Astrocyte (in vitro differentiated cells and primary cell): ENCODE results near the gene DAO. TPM values are rescaled to one million over a fixed set of nuclear protein-coding genes. Genes with fewer than 3 reads are reported as not detected.

Experiments
- DNase-seq: peaks from one replicate; pipeline ENCODE4 v3.0.0-alpha.2; 2010; ENCODE audit warnings: low read depth
- FAIRE-seq: peaks from 2 replicates; lab custom pipeline; 2011; peaks lifted over from hg19 to GRCh38; lab: Jason Lieb, UNC
- H2AFZ ChIP-seq: 2 replicates; pipeline ENCODE4 v1.6.0; 2012; ENCODE audit warnings: low read depth, low read length, inconsistent platforms
- H3K27ac ChIP-seq: 2 replicates; pipeline ENCODE4 v1.5.1; 2011; ENCODE audit warnings: low read depth, low read length, inconsistent platforms
- H3K27me3 ChIP-seq: 2 replicates; pipeline ENCODE4 v1.6.0; 2011; ENCODE audit warnings: low read length, inconsistent platforms; ENCODE audit not compliant: insufficient read depth
- H3K36me3 ChIP-seq: 2 replicates; pipeline ENCODE4 v1.5.1; 2011; ENCODE audit warnings: low read length, inconsistent platforms; ENCODE audit not compliant: insufficient read depth
- H3K4me1 ChIP-seq: 2 replicates; pipeline ENCODE4 v1.5.1; 2011; ENCODE audit warnings: low read length, inconsistent platforms; ENCODE audit not compliant: insufficient read depth
- H3K4me2 ChIP-seq: 2 replicates; pipeline ENCODE4 v1.6.0; 2012; ENCODE audit warnings: low read length, inconsistent platforms
- H3K4me3 ChIP-seq: 2 replicates; pipeline ENCODE4 v1.5.1; 2011; ENCODE audit warnings: low read depth, mild to moderate bottlenecking, low read length, inconsistent platforms; ENCODE audit not compliant: insufficient read depth
- H3K79me2 ChIP-seq: 2 replicates; pipeline ENCODE4 v1.6.0; 2012; ENCODE audit warnings: mild to moderate bottlenecking, low read length, inconsistent platforms; ENCODE audit not compliant: insufficient read depth
- H3K9ac ChIP-seq: 2 replicates; pipeline ENCODE4 v1.6.0; 2012; ENCODE audit warnings: mild to moderate bottlenecking, low read length, inconsistent platforms
- H3K9me3 ChIP-seq: 2 replicates; pipeline ENCODE4 v1.5.1; 2012; ENCODE audit warnings: low read depth, mild to moderate bottlenecking, low read length, inconsistent platforms; ENCODE audit not compliant: insufficient read depth
- H4K20me1 ChIP-seq: 2 replicates; pipeline ENCODE4 v1.6.0; 2012; ENCODE audit warnings: low read length, inconsistent platforms; ENCODE audit not compliant: insufficient read depth
- H3K27ac Mint-ChIP-seq: one replicate; pipeline ENCODE4 v1.8.0; 2021; ENCODE audit warnings: mild to moderate bottlenecking, mixed read lengths; ENCODE audit not compliant: unreplicated experiment
- H3K27me3 Mint-ChIP-seq: one replicate; pipeline ENCODE4 v1.8.0; 2021; ENCODE audit warnings: low read depth, mixed read lengths; ENCODE audit not compliant: unreplicated experiment
- H3K36me3 Mint-ChIP-seq: one replicate; pipeline ENCODE4 v1.8.0; 2021; ENCODE audit warnings: low read depth, mixed read lengths; ENCODE audit not compliant: unreplicated experiment
- H3K4me1 Mint-ChIP-seq: one replicate; pipeline ENCODE4 v1.8.0; 2021; ENCODE audit warnings: low read depth, mixed read lengths; ENCODE audit not compliant: unreplicated experiment
- H3K4me3 Mint-ChIP-seq: one replicate; pipeline ENCODE4 v1.8.0; 2021; ENCODE audit warnings: mild to moderate bottlenecking, moderate library complexity, mixed read lengths; ENCODE audit not compliant: unreplicated experiment
- H3K9me3 Mint-ChIP-seq: one replicate; pipeline ENCODE4 v1.8.0; 2021; ENCODE audit warnings: mild to moderate bottlenecking, mixed read lengths; ENCODE audit not compliant: unreplicated experiment
- EZH2 ChIP-seq: IDR thresholded peaks from 2 replicates; pipeline ENCODE4 v1.6.1; 2012; ENCODE audit warnings: mild to moderate bottlenecking, low read length, inconsistent platforms; ENCODE audit not compliant: insufficient read depth
- total RNA-seq: library from RNA; stranded (reverse); gene quantifications from 2 replicates; pipeline ENCODE4 v1.2.1, GENCODE V29; 2021
- TF ChIP-seq, protein P1 (sequence below): IDR thresholded peaks from 2 replicates; pipeline ENCODE4 v1.5.1; 2011; ENCODE audit warnings: low read depth, mild to moderate bottlenecking, inconsistent platforms, low read length, moderate library complexity; ENCODE audit not compliant: insufficient read depth

DAO gene
- total RNA-seq, 1 donor from 2014 or later, result not detected

DNA sequence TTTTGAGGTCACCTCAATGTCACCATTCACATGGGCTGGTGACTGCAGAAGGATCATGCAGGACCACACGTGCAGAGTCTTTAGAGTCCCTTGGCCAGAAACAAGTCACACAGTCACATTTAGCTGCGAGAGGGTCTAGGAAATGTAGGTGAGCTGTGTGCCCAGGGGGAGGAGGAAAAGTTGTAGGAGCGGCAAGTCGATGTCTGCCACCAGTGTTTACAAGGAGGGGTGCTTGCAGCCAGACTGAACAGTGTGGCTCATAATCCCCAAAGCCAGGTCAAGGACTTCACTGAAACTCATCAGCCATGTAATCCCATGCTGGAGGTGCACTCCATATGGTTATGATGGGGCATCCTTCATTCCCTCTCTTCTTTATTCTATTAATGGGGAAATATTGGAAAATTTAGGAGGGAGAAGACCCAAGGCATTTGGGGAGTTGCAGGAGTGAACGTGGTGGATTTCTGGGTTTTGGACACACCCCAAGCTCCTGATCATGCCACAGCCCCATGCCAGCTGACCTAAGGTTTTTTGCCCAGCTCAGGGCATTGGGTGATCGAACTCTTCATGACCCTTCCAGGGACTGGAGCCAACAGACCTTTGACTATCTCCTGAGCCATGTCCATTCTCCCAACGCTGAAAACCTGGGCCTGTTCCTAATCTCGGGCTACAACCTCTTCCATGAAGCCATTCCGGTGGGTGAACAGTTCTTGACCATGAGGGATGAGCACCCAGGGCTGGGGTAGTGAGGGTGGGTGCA lies 7.2 kb downstream of the DAO start:
- no peak overlapping the region for H3K27ac Mint-ChIP-seq
- H3K4me1 ChIP-seq, result no peaks in the 10 kb centered on the region
- no peak overlapping the region for H3K4me3 ChIP-seq
- H3K9me3 Mint-ChIP-seq, result peaks cover 9% of the 10 kb centered on the region
- H3K36me3 Mint-ChIP-seq, result no peaks in the 10 kb centered on the region
- H3K4me3 Mint-ChIP-seq, result no peak overlapping the region
- FAIRE-seq (no peak), DNase-seq (no peak)
- no peaks in the 10 kb centered on the region for H3K9me3 ChIP-seq
- H3K79me2 ChIP-seq, result no peaks in the 10 kb centered on the region
- H3K27me3 Mint-ChIP-seq, result peaks cover 10% of the 10 kb centered on the region
- no peaks in the 10 kb centered on the region for H4K20me1 ChIP-seq
- no peaks in the 10 kb centered on the region for H3K27me3 ChIP-seq
- H3K4me1 Mint-ChIP-seq, result no peaks in the 10 kb centered on the region
- H3K36me3 ChIP-seq, result no peaks in the 10 kb centered on the region
- no peak overlapping the region for H3K9ac ChIP-seq
- H2AFZ ChIP-seq, result no peak overlapping the region
- TF ChIP-seq EZH2, result no peak
- no peak overlapping the region for H3K27ac ChIP-seq
- H3K4me2 ChIP-seq, result no peak overlapping the region

DNA sequence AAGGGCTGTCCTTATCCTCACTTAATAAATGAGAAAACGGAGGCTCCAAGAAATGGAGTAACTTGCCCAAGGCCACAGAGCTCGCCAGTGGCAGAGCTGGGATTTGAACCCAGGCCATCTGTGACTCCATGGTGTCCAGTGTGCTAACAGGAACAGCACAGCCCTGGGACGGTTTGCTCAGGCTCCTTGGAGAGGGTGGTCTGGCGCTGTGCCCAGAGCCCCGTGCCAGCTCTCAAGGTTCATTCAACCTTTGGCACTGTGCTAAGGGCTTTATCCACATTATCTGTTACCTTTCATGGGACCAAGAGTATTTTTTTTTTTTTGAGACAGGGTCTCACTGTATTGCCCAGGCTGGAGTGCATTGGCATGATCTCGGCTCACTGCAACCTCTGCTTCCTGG lies 8.1 kb downstream of the DAO start:
- FAIRE-seq (no peak), DNase-seq (no peak)
- Histone ChIP-seq H3K4me2 (no peak overlapping the region), H3K9ac (no peak overlapping the region), H3K4me3 (no peak overlapping the region), H3K4me1 (no peaks in the 10 kb centered on the region), H3K36me3 (no peaks in the 10 kb centered on the region), H2AFZ (no peak overlapping the region), H3K27me3 (no peaks in the 10 kb centered on the region), H3K27ac (no peak overlapping the region), H3K9me3 (no peaks in the 10 kb centered on the region), H3K79me2 (no peaks in the 10 kb centered on the region), H4K20me1 (no peaks in the 10 kb centered on the region)
- Mint-ChIP-seq H3K9me3 (peaks cover 9% of the 10 kb centered on the region), H3K4me1 (no peaks in the 10 kb centered on the region), H3K4me3 (no peak overlapping the region), H3K27ac (no peak overlapping the region), H3K27me3 (peaks cover 13% of the 10 kb centered on the region), H3K36me3 (no peaks in the 10 kb centered on the region)
- TF ChIP-seq, protein P1, sequence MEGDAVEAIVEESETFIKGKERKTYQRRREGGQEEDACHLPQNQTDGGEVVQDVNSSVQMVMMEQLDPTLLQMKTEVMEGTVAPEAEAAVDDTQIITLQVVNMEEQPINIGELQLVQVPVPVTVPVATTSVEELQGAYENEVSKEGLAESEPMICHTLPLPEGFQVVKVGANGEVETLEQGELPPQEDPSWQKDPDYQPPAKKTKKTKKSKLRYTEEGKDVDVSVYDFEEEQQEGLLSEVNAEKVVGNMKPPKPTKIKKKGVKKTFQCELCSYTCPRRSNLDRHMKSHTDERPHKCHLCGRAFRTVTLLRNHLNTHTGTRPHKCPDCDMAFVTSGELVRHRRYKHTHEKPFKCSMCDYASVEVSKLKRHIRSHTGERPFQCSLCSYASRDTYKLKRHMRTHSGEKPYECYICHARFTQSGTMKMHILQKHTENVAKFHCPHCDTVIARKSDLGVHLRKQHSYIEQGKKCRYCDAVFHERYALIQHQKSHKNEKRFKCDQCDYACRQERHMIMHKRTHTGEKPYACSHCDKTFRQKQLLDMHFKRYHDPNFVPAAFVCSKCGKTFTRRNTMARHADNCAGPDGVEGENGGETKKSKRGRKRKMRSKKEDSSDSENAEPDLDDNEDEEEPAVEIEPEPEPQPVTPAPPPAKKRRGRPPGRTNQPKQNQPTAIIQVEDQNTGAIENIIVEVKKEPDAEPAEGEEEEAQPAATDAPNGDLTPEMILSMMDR, result no peak

DNA sequence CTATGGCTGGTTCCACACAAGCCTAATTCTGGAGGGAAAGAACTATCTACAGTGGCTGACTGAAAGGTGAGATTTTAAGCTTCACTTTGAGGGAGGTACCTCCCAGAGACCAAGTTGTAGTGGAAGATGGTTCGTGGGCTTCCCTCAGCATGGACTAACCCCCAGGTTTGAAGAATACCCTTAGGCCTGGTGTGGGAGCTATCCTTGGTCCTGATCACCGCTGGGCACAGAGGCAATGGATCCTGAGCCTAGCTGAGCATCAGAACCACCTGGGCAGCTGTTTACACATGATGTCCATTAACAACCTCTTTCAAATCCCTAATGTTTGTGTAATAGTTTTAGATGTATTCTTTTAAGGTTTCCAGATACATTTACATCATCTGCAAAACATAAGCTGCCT lies 10.3 kb downstream of the DAO start:
- Mint-ChIP-seq H3K36me3 (no peaks in the 10 kb centered on the region), H3K27me3 (peaks cover 23% of the 10 kb centered on the region), H3K4me1 (no peaks in the 10 kb centered on the region), H3K4me3 (no peak overlapping the region), H3K9me3 (peaks cover 9% of the 10 kb centered on the region), H3K27ac (no peak overlapping the region)
- Histone ChIP-seq H3K27ac (no peak overlapping the region), H3K27me3 (no peaks in the 10 kb centered on the region), H3K9me3 (peaks cover 2% of the 10 kb centered on the region), H3K4me3 (no peak overlapping the region), H3K79me2 (no peaks in the 10 kb centered on the region), H3K9ac (no peak overlapping the region), H3K4me2 (no peak overlapping the region), H4K20me1 (no peaks in the 10 kb centered on the region), H2AFZ (no peak overlapping the region), H3K36me3 (no peaks in the 10 kb centered on the region), H3K4me1 (no peaks in the 10 kb centered on the region)
- TF ChIP-seq, protein P1, result no peak
- no peak for TF ChIP-seq EZH2
- FAIRE-seq (no peak), DNase-seq (no peak)
